G401.6 (cell line): Measurements from ENCODE around the gene PDXDC1.
"Not testable (repeated sequence)": the region's sequence is repeated elsewhere in the genome, so short reads cannot be mapped to it uniquely, and the experiment has no call there.

Experiments
- FAIRE-seq: peaks from 2 replicates; lab custom pipeline; 2012; peaks lifted over from hg19 to GRCh38; lab: Jason Lieb, UNC

The PDXDC1 gene

GRCh38 chr16:14974656-14975417 is at the start of gene PDXDC1:
PDXDC1 (plus strand) TSS chr16:14975026; CDS start chr16:14975200, 174 bp downstream.
- FAIRE-seq: not testable (repeated sequence)

- not testable (repeated sequence) for FAIRE-seq
These were observed 46.6 kb upstream of the PDXDC1 start for GRCh38 chr16:14928064-14928714.

- FAIRE-seq: not testable (repeated sequence)
These were observed 45.6 kb upstream of the PDXDC1 start for GRCh38 chr16:14929176-14929575.

GRCh38 chr16:14930246-14930645 is 44.6 kb upstream of the PDXDC1 start:
- not testable (repeated sequence) for FAIRE-seq

- not testable (repeated sequence) for FAIRE-seq
These were observed 43.9 kb upstream of the PDXDC1 start for GRCh38 chr16:14930971-14931370.

- not testable (repeated sequence) for FAIRE-seq
These were observed 42.0 kb upstream of the PDXDC1 start for GRCh38 chr16:14932581-14933375.

- not testable (repeated sequence) for FAIRE-seq
These were observed 37.7 kb upstream of the PDXDC1 start, which contains the start of gene NPIPA1 for GRCh38 chr16:14937143-14937542. NPIPA1 (plus strand) TSS chr16:14937443; CDS start chr16:14937443, 0 bp downstream.

- not testable (repeated sequence) for FAIRE-seq
These were observed 36.8 kb upstream of the PDXDC1 start for GRCh38 chr16:14937994-14938393.

GRCh38 chr16:14942686-14943085 is 32.1 kb upstream of the PDXDC1 start:
- FAIRE-seq: not testable (repeated sequence)

- no peak for FAIRE-seq
These were observed 19.1 kb upstream of the PDXDC1 start for GRCh38 chr16:14955546-14956231.

GRCh38 chr16:14957576-14958322 is 17.1 kb upstream of the PDXDC1 start:
- no peak for FAIRE-seq

GRCh38 chr16:14958323-14958600 is 16.6 kb upstream of the PDXDC1 start:
- FAIRE-seq: no peak

- no peak for FAIRE-seq
These were observed 15.9 kb upstream of the PDXDC1 start for GRCh38 chr16:14958970-14959369.

- no peak for FAIRE-seq
These were observed 13.2 kb upstream of the PDXDC1 start for GRCh38 chr16:14961405-14962186.

- no peak for FAIRE-seq
These were observed 11.3 kb upstream of the PDXDC1 start for GRCh38 chr16:14963281-14964173.

- no peak for FAIRE-seq
These were observed 9.5 kb upstream of the PDXDC1 start for GRCh38 chr16:14965328-14965727.

GRCh38 chr16:14969795-14970194 is 5.0 kb upstream of the PDXDC1 start:
- not testable (repeated sequence) for FAIRE-seq

GRCh38 chr16:14971621-14972228 is 3.1 kb upstream of the PDXDC1 start:
- not testable (repeated sequence) for FAIRE-seq

GRCh38 chr16:14973785-14974322 is 972 bp upstream of the PDXDC1 start:
- not testable (repeated sequence) for FAIRE-seq
